Neural crest cell (in vitro differentiated cells): ENCODE data around the gene TLE3. TPM values are rescaled to one million over a fixed set of nuclear protein-coding genes. Genes with fewer than 3 reads are reported as not detected.

ENCODE experiments used
- DNase-seq: peaks from one replicate; pipeline ENCODE4 v3.0.0; 2021; ENCODE audit warnings: low read depth, mixed read lengths, low spot score
- H3K27ac Mint-ChIP-seq: one replicate; pipeline ENCODE4 v1.8.0; 2021; ENCODE audit warnings: mild to moderate bottlenecking, mixed read lengths; ENCODE audit not compliant: unreplicated experiment
- H3K27me3 Mint-ChIP-seq: 2 replicates; pipeline ENCODE4 v1.8.0; 2021; ENCODE audit warnings: low read depth, mild to moderate bottlenecking, mixed read lengths
- H3K36me3 Mint-ChIP-seq: 2 replicates; pipeline ENCODE4 v1.8.0; 2021; ENCODE audit warnings: low read depth, mild to moderate bottlenecking, mixed read lengths
- H3K4me1 Mint-ChIP-seq: 2 replicates; pipeline ENCODE4 v1.8.0; 2021; ENCODE audit warnings: mixed read lengths
- H3K4me3 Mint-ChIP-seq: one replicate; pipeline ENCODE4 v1.8.0; 2021; ENCODE audit warnings: mild to moderate bottlenecking, mixed read lengths
- H3K9me3 Mint-ChIP-seq: 2 replicates; pipeline ENCODE4 v1.8.0; 2021; ENCODE audit warnings: mixed read lengths
- CTCF ChIP-seq: fragments of 200-600 bp; sonication (generic); conservative IDR thresholded peaks from 2 replicates; pipeline ENCODE4 v1.5.0; 2021; ENCODE audit warnings: antibody characterized with exemption, mild to moderate bottlenecking
- total RNA-seq: library from RNA; stranded (reverse); gene quantifications from 2 replicates; pipeline ENCODE4 v1.2.1, GENCODE V29; 2021

Gene TLE3
- total RNA-seq, 1 donor from 2014 or later: 89.9 TPM

GRCh38 chr15:70051948-70052633, 45.6 kb downstream of the TLE3 start:
- Mint-ChIP-seq H3K27ac (no peak overlapping the region), H3K4me1 (peaks cover 32% of the 10 kb centered on the region), H3K9me3 (no peaks in the 10 kb centered on the region), H3K36me3 (peaks cover 12% of the 10 kb centered on the region), H3K27me3 (no peaks in the 10 kb centered on the region), H3K4me3 (no peak overlapping the region)
- no peak for TF ChIP-seq CTCF
- DNase-seq: no peak

GRCh38 chr15:70050970-70051369, 46.7 kb downstream of the TLE3 start:
- Mint-ChIP-seq H3K4me1 (peaks cover 34% of the 10 kb centered on the region), H3K36me3 (peaks cover 12% of the 10 kb centered on the region), H3K9me3 (no peaks in the 10 kb centered on the region), H3K4me3 (no peak overlapping the region), H3K27ac (no peak overlapping the region), H3K27me3 (no peaks in the 10 kb centered on the region)
- TF ChIP-seq CTCF: no peak
- no peak for DNase-seq

GRCh38 chr15:70050441-70050840, 47.3 kb downstream of the TLE3 start:
- H3K4me3 Mint-ChIP-seq: no peak overlapping the region
- H3K36me3 Mint-ChIP-seq: peaks cover 12% of the 10 kb centered on the region
- H3K27ac Mint-ChIP-seq: no peak overlapping the region
- no peak for DNase-seq
- no peaks in the 10 kb centered on the region for H3K27me3 Mint-ChIP-seq
- no peaks in the 10 kb centered on the region for H3K9me3 Mint-ChIP-seq
- H3K4me1 Mint-ChIP-seq: peaks cover 31% of the 10 kb centered on the region
- TF ChIP-seq CTCF: no peak

GRCh38 chr15:70049701-70050301, 47.9 kb downstream of the TLE3 start:
- Mint-ChIP-seq H3K27me3 (no peaks in the 10 kb centered on the region), H3K9me3 (no peaks in the 10 kb centered on the region), H3K4me1 (peaks cover 30% of the 10 kb centered on the region), H3K4me3 (no peak overlapping the region), H3K27ac (no peak overlapping the region), H3K36me3 (peaks cover 12% of the 10 kb centered on the region)
- no peak for DNase-seq
- TF ChIP-seq CTCF: no peak

GRCh38 chr15:70048578-70049514, 48.9 kb downstream of the TLE3 start:
- Mint-ChIP-seq H3K9me3 (no peaks in the 10 kb centered on the region), H3K4me3 (no peak overlapping the region), H3K4me1 (peaks cover 30% of the 10 kb centered on the region), H3K36me3 (peaks cover 13% of the 10 kb centered on the region), H3K27ac (no peak overlapping the region), H3K27me3 (no peaks in the 10 kb centered on the region)
- TF ChIP-seq CTCF: no peak
- DNase-seq: no peak
